Left ventricle myocardium superior (tissue), 1 donor: ENCODE data around the gene KCNQ5. TPM values are rescaled to one million over a fixed set of nuclear protein-coding genes. Genes with fewer than 3 reads are reported as not detected.
A peak's percentile ranks its signal among the peaks of the same experiment; 100 is the strongest.

ENCODE experiments used
- ATAC-seq: fragments of 200-7000 bp; cut with Tn5 transposase; one replicate; pipeline ENCODE4 v1.9.1; 2020; ENCODE audit warnings: mild to moderate bottlenecking, moderate library complexity
- DNase-seq: peaks from one replicate; pipeline ENCODE4 v3.0.0-alpha.2; 2020
- intact Hi-C: fragments of 100-400 bp; cut with micrococcal nuclease; formaldehyde crosslinking; loops from one replicate; pipeline ENCODE4 v1.11.0; 2022
- total RNA-seq: library from RNA; stranded (reverse); fragmentation: NEBNext Ultra II Directional; extraction: Animal tissue kit (Norgen Biotek cat#: 25700); gene quantifications from one replicate; pipeline ENCODE4 v1.2.1, GENCODE V29; 2021
- donor health status: DM: no; HTN: yes; CAD: no; lungs with severe emphysema.

The KCNQ5 gene
- total RNA-seq, 1 donor from 2014 or later: not detected

DNA sequence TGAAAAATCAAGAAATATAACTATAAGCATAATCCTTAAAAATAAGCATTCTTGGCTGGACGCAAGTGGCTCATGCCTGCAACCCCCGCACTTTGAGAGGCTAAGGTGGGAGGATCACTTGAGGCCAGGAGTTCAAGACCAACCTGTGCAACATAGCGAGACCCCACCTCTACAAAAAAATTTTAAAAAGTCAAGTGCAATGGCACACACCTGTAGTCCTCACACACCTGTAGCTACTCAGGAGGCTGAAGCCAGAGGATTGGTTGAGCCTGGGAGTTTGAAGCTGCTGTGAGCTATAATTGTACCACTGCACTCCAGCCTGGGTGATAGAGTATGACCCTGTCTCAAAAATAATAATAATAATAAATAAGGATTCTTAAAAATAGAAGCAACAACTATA is 494.5 kb downstream of the KCNQ5 start:
- DNase-seq: no peak
- intact Hi-C loops: no loop called here
- ATAC-seq: no peak

DNA sequence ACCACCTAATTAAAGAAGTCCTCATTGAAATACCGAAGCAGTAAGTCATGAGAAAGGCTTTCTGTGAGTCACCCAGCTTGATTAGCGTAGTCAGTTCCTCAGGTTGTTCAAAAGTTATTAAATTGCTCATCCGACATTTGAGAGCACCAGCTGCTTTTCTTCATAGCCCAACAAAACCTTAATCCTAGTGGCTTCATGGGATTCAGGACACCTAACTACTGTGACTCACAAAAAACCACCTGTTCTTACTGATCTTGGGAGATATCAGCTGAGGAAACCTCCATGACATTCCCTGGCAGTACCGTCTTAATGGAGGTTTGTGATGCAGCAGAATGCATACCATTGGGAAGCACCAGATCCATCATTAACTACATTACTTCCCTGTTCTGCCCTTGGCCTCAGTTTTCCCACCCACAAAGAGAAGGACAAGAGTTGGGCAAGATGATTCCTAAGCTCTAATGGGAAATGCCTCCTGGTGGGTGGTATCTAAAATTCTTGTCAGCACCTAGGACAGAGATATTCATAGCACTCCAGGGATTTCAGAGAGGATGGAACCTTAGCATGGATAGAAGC is 499.6 kb downstream of the KCNQ5 start:
- intact Hi-C loops: no loop called here
- no peak for DNase-seq
- no peak for ATAC-seq

GRCh38 chr6:73123632-73124329 is 501.9 kb downstream of the KCNQ5 start:
- DNase-seq: no peak
- intact Hi-C loops: no loop called here

DNA sequence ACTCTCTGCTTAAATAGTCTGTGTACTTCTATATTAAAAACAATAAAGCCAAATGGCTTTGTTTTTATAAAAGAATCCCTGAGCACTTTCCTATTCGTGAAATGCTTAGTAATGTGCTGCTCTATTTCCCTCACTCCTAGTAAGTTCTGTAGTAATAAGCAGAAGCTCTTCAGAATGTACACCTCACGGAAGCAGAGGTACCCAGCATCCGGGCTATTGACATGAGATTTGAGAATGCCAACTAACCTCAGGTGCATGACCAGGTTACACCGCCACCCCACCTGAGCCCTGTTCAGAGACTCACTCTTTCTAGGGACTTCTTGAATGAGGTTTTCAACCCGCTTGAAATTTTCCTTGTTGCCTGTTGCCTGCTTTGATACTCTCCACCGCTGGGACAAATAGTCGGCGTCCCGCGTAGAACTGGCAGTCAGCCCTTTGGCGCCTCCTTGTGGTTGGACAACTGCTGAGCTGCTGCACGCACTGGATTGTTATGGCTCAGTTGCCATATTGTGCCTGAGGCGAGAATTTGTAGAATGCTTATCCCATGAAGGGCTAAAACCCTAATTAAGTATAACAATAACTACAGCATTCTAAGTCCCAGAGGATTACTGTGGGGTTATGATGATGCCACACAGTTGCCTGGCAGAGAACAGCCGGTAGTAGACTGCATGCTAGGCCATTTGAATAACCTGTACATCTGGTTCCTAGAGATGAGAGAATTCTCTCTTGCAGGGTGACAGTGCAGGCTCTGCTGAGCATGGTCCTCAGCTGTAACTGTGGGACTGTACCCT is 508.0 kb downstream of the KCNQ5 start:
- DNase-seq: peak; percentile 76
- intact Hi-C loops: no loop called here
- ATAC-seq: peak; percentile 53

More at GRCh38 chr6:73123632-73124329, 501.9 kb downstream of the KCNQ5 start:
- ATAC-seq: no peak

DNA sequence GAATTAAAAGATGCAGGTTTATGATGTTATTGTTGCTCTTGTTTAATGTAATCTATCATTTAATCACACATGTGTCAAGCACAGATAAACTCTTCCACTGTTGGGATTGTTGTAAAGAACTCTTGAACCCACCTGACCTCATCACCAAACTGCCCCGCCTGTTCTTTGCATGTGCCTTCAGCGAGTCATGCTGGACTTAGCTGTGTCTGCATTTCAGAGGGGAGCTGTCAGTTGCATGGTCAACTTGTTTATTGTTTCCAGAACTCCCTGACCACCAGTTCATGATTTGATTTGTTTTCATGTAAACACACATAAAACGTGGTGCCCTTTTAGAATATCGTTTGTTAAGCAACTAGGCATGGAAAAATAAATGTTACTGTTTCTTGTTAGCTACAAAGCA is 509.8 kb downstream of the KCNQ5 start:
- ATAC-seq (no peak), DNase-seq (no peak)
- intact Hi-C loops: no loop called here

GRCh38 chr6:73134588-73134987 is 512.7 kb downstream of the KCNQ5 start:
- no peak for ATAC-seq
- intact Hi-C loops: no loop called here

DNA sequence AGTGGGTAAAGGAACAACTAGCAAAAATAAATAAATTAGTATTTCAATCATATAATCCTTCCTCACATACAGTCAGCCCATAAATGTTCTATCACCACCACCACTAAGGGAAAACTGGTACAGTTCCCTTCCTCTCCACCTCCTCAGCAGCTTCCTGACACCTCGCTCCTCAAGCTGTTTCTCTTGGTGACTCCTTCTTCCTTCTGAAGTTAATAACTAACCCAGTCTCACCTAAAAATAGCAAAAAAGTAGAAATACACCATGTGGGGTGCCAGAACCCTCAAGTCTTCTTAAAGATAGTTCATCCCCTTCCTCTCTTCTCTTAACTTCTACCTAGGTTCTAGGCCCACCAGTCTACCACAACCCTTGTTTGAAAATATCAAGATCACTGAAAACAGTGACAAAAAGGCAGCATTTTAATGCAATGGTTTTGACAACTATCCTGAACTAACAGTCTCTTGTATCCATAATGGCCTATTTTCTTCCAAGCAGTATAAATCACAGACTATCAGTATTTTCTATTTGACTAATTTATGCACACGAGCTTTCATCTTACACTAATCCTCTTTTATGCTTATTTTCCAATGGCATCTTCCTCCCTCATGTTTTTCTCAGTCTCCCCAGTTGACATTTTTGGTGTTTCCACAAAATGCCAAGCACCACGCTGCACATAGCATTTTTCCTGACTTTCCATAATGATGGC is 518.0 kb downstream of the KCNQ5 start:
- intact Hi-C loops: no loop called here
- no peak for DNase-seq
- no peak for ATAC-seq

More at GRCh38 chr6:73134588-73134987, 512.7 kb downstream of the KCNQ5 start:
- no peak for DNase-seq

GRCh38 chr6:73143551-73143950 is 521.7 kb downstream of the KCNQ5 start:
- DNase-seq: no peak
- no peak for ATAC-seq
- intact Hi-C loops: no loop called here

DNA sequence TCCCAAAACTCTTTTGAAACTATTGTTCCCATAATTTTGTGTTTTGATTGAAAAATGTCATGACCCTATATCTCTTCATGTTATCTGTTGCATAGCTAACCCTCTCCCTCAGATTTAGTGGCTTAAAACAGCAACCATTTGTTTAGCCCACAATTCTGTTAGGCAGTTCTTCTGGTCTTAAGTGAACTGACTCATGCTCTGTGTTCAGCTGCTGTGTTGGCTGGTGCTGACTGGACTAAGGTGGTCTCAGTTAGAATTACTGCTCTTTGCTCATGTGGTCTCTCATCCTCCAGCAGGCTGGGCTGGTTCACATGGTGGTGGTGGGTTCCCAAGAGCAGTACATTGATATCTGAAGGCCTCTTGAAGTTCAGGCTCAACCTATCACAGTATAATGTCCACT is 522.7 kb downstream of the KCNQ5 start:
- intact Hi-C loops: no loop called here
- DNase-seq (no peak), ATAC-seq (no peak)

GRCh38 chr6:73145690-73146089 is 523.8 kb downstream of the KCNQ5 start:
- intact Hi-C loops: no loop called here
- no peak for ATAC-seq
- no peak for DNase-seq

- intact Hi-C loops: no loop called here
- no peak for ATAC-seq
- DNase-seq: no peak
Measured at GRCh38 chr6:73151732-73152131, 529.9 kb downstream of the KCNQ5 start.

GRCh38 chr6:73152556-73152955 is 530.7 kb downstream of the KCNQ5 start:
- ATAC-seq: no peak
- no peak for DNase-seq
- intact Hi-C loops: no loop called here

DNA sequence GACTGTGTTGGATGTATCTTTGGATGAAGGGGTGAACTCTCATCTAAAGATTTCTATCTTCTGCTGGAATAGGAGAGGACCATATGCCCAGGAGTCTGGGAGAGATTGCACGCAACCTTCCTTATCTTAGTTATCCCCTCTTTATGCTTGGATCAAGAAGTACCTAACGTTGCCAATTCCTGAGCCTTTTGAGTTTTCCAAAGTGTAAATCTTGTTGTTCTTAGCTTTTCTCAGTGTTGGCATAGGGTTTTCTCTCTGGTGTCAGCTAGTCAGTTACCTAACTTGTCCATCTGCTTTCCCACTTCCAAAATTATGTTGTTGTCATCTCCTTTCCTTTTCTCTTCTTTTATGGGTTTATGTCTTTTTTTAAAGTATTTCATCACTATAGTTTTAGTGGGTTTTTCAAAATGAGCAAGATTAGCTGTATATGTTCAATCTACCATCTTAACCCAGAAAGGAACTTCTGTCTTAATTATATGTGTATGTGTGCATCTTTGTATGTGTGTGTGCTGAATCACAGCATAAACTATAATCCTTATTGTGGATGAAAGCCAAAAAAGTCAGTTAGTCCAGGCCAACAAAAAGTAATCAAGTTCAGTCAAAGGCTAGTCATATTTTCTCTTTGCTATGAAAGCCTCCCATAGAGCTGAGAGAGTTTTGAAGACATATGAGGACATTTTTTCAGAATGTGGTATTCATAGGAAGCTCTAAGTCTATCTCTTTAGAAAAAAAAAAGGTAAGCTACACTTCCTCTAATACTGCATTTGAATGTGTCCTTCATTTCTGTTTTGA is 531.3 kb downstream of the KCNQ5 start:
- DNase-seq (no peak), ATAC-seq (no peak)
- intact Hi-C loops: no loop called here

DNA sequence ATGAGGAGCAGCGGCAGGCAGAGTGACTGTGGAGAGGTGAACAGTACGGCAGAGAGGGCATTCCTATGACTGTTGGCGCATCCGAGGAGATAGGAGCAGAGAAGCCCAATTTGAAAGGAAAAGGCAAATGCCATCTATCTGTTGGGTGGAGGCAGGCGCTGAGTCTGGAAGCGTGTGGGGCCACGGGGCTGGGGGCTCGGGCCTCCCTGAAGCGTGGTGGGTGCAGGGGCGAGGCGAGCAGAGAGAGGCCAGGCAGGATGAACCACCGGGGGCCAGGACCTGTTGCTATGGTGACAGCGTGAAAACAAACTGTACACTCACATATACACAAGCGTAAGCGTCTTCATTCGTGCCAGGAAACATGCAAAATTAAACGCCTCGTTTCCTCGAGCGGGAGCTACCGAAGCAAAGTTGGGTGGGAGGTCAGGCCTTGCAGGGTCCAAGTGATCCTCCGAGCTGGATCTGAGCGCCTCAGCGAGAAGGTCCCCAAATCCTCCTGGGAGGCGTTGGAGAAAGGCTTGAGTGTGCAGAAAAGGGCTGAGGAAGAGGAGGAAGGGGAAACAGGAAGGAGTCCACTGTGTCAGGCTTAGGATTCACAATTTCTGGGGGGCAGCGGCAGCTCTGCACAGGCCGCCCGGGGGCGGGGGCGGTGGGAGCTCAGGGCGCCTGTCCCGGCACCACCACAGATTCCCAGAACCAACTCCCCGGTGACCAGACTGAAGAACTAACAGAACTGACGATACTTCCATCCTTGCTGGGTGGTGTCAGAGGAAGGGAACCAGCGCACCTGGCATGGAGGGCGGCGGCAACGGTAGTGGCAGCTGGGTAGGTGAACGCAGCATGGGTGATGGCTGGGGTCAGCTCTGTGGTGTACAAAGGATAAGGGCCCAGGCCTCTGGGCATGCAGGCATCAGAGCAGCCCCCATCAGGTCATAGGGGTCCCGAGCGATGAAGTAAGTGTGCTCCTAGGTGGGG is 535.2 kb downstream of the KCNQ5 start:
- intact Hi-C loops: no loop called here
- DNase-seq: no peak
- no peak for ATAC-seq

- intact Hi-C loops: no loop called here
- DNase-seq (no peak), ATAC-seq (no peak)
Measured at GRCh38 chr6:73157870-73158269, 536.0 kb downstream of the KCNQ5 start.

DNA sequence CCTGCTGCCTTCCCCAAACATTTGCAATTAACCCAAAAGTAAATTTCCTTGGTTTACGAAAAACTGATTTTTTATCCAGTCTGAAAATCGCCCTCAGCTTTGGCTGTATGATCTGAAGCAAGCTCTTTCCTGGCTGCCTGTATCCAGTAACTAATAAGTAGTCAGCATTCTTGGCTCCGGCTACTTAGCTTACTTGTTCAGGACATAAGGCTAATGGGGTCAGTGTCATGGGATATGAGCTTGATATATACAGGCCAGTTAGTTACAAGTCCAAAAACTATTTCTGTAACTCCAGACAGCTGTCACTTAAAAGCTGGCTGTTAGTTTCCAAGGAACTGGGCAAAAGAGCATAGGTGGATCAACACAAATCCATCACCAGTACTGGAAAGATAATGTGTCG is 547.2 kb downstream of the KCNQ5 start:
- ATAC-seq (no peak), DNase-seq (no peak)
- intact Hi-C loops: no loop called here

- ATAC-seq (no peak), DNase-seq (no peak)
- intact Hi-C loops: no loop called here
Measured at GRCh38 chr6:73169633-73170032, 547.8 kb downstream of the KCNQ5 start.

GRCh38 chr6:73174646-73175045 is 552.8 kb downstream of the KCNQ5 start:
- intact Hi-C loops: no loop called here
- ATAC-seq (no peak), DNase-seq (no peak)
